Immature natural killer cell (primary cell): ENCODE measurements around the gene COL1A1. TPM values are rescaled to one million over a fixed set of nuclear protein-coding genes. Genes with fewer than 3 reads are reported as not detected.

Source experiments
- DNase-seq, 3 donors: peaks; one replicate each; pipeline ENCODE4 v3.0.0; 2022; ENCODE audit warnings: mixed read lengths in 1 of 3
- H3K27ac Mint-ChIP-seq, 6 donors: one replicate each; pipeline ENCODE4 v1.8.0; 2020; ENCODE audit warnings: mixed read lengths in 6 of 6, mild to moderate bottlenecking in 5 of 6, inconsistent platforms in 4 of 6, moderate library complexity in 3 of 6
- H3K27me3 Mint-ChIP-seq, 3 donors: one replicate each; pipeline ENCODE4 v1.8.0; 2020 to 2021; ENCODE audit warnings: low read depth in 3 of 3, mild to moderate bottlenecking in 3 of 3, mixed read lengths in 3 of 3, moderate library complexity in 3 of 3, inconsistent platforms in 1 of 3
- H3K36me3 Mint-ChIP-seq, 3 donors: one replicate each; pipeline ENCODE4 v1.8.0; 2020; ENCODE audit warnings: mixed read lengths in 3 of 3, inconsistent platforms in 2 of 3, mild to moderate bottlenecking in 2 of 3
- H3K4me1 Mint-ChIP-seq, 2 donors: one replicate each; pipeline ENCODE4 v1.8.0; 2020; ENCODE audit warnings: inconsistent platforms in 2 of 2, mild to moderate bottlenecking in 2 of 2, mixed read lengths in 2 of 2, moderate library complexity in 1 of 2
- H3K4me3 Mint-ChIP-seq, 5 donors: one replicate each; pipeline ENCODE4 v1.8.0; 2020; ENCODE audit warnings: mild to moderate bottlenecking in 5 of 5, mixed read lengths in 5 of 5, inconsistent platforms in 3 of 5, moderate library complexity in 3 of 5
- H3K9me3 Mint-ChIP-seq, 6 donors: one replicate each; pipeline ENCODE4 v1.8.0; 2020; ENCODE audit warnings: mild to moderate bottlenecking in 6 of 6, mixed read lengths in 6 of 6, inconsistent platforms in 4 of 6, moderate library complexity in 3 of 6
- polyA plus RNA-seq, 3 donors: library from polyadenylated mRNA; unstranded; fragments of 300-500 nt; fragmentation: Illumina TruSeq; gene quantifications; one replicate each; pipeline ENCODE4 v1.2.3, GENCODE V29; 2021

The COL1A1 gene
- polyA plus RNA-seq, 3 donors from 2014 or later: not detected

DNA sequence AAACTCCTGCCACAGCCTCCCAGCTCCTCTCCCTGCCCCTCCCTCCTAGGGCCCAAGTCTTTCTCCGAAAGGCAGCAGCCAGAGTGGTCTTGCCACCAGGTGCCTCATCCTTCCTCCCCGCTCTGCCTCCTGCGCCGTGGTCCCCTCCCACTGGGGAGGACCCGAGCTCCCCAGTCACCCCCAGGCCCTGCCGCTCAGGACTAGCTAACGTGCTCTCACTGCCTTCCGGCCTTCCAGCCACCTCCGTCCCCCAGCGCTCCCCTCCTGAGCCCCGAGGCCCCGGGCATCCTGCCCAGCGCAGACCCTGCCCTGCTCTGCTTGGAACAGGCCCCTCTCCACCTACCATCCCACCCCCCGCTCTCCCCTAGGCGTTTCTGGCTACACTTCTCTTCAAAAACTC, 19.4 kb upstream of the COL1A1 start:
- H3K36me3 Mint-ChIP-seq: no peaks in the 10 kb centered on the region
- peaks cover 0 to 7% (median 4%) of the 10 kb centered on the region in 3 donors for H3K27me3 Mint-ChIP-seq
- H3K4me3 Mint-ChIP-seq: no peak overlapping the region
- no peaks in the 10 kb centered on the region for H3K9me3 Mint-ChIP-seq
- DNase-seq: no peak
- H3K27ac Mint-ChIP-seq: no peak overlapping the region
- no peaks in the 10 kb centered on the region for H3K4me1 Mint-ChIP-seq

DNA sequence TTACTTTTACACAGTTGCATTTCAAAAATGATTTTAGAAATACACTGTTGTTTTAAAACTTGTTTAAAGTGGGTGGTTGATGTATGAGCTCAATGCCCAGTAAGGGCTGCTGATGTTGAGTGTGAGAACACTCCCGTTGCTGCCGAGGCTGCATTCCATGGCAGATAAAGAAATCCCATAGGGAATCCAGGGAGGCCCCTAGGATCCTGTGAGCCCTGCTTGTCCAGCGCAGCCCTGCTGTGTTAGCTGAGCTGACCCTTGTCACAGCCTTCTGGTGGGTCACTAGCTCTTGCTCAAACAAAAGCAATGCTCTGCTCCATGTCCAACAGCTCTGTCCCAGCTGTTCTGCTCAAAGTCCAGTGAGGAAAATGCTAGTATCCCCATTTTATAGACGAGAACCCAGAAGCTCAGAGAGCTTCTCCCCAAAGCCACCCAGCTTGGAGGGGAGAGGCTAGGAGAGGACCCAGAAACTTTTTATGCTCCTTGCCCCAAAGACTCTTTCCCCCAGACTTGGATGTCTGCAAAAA, 18.6 kb upstream of the COL1A1 start:
- Mint-ChIP-seq H3K9me3 (no peaks in the 10 kb centered on the region), H3K27me3 (peaks cover 0 to 7% (median 6%) of the 10 kb centered on the region in 3 donors), H3K36me3 (no peaks in the 10 kb centered on the region), H3K4me1 (no peaks in the 10 kb centered on the region), H3K27ac (no peak overlapping the region), H3K4me3 (no peak overlapping the region)
- no peak for DNase-seq

DNA sequence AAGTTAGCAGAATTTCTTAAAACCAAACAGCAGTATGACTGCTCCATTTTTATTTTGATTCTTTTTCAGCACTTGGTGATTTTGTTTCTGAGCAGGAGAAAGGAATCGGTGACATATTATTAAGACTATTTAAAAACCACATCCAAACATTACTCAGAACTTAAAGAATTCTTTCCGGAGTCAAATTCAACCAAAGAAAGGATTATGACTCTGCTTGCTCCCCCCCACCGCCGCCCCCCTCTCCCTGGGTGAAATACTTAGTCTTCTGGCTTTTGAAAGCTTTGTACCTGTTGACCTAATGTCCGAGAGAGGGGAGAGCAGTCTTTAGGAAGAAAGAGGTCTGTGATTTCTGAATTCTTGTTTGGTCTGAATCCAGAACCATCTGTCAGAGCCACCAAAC, 17.9 kb upstream of the COL1A1 start:
- Mint-ChIP-seq H3K27me3 (peaks cover 0 to 11% (median 7%) of the 10 kb centered on the region in 3 donors), H3K4me1 (peaks cover under 1 to 2% of the 10 kb centered on the region in 2 donors)

DNA sequence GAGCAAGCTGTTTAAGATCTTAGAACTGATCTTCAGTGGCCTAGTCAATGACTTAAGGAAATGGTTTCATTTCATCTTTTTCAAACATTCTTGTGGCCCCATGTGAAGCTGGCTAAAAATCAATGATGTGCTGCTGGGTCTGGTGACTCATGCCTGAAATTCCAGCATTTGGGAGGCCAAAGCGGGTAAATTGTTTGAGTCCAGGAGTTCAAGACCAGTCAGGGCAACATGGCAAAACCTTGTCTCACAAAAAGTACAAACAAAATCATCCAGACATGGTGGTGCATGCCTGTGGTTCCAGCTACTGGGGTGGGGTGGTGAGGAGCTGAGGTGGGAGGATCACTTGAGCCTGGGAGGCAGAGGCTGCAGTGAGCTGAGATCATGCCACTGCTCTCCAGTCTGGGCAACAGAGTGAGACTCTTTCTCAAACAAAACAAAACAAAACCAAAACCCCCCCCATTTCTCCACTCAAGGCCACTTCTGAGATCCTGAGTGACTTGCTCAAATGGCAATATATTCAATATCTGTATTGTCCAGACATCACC, 17.4 kb upstream of the COL1A1 start:
- H3K27me3 Mint-ChIP-seq: peaks cover 0 to 11% (median 7%) of the 10 kb centered on the region in 3 donors
- H3K4me1 Mint-ChIP-seq: peaks cover 2 to 7% of the 10 kb centered on the region in 2 donors
- no peak overlapping the region for H3K4me3 Mint-ChIP-seq
- no peaks in the 10 kb centered on the region for H3K36me3 Mint-ChIP-seq
- no peaks in the 10 kb centered on the region for H3K9me3 Mint-ChIP-seq
- no peak for DNase-seq
- no peak overlapping the region for H3K27ac Mint-ChIP-seq

More for the DNA sequence above, 17.9 kb upstream of the COL1A1 start:
- Mint-ChIP-seq H3K36me3 (no peaks in the 10 kb centered on the region), H3K9me3 (no peaks in the 10 kb centered on the region), H3K27ac (no peak overlapping the region), H3K4me3 (no peak overlapping the region)
- DNase-seq: no peak

DNA sequence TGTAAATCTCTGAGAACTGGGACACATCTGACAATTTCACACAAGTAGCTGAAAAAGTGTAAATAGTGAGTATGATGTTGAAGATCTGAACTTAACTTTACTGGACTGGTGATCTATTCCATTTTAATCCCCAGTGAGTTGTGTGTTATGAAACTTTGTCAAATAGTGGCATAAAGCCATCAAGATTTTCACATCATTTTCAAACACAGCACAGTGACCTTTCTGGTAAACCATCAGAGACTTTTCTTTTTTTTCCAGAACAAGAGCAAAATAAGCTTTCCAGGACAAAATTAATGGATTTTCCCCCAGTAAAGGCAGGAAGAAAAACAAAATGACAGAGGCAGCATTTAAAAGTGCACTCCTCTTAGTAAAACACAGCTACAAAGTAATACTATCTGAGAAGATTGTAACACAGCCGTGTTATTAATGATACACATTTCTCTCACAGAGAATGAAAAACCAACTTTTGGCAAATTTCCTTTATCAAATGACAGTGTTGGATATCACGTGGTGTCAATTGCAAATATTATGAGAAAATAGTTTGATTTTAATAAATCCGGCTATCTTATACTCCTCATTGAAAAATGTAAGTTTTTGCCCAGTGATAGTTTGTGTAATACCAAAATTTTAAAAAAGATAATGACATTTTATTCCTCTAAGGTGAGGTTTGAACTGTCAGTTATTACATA, 16.8 kb upstream of the COL1A1 start:
- no peak overlapping the region for H3K27ac Mint-ChIP-seq
- no peaks in the 10 kb centered on the region for H3K9me3 Mint-ChIP-seq
- H3K4me3 Mint-ChIP-seq: no peak overlapping the region
- peaks cover under 1 to 11% (median 7%) of the 10 kb centered on the region in 3 donors for H3K27me3 Mint-ChIP-seq
- H3K4me1 Mint-ChIP-seq: peaks cover 4 to 13% of the 10 kb centered on the region in 2 donors
- DNase-seq: no peak
- no peaks in the 10 kb centered on the region for H3K36me3 Mint-ChIP-seq

DNA sequence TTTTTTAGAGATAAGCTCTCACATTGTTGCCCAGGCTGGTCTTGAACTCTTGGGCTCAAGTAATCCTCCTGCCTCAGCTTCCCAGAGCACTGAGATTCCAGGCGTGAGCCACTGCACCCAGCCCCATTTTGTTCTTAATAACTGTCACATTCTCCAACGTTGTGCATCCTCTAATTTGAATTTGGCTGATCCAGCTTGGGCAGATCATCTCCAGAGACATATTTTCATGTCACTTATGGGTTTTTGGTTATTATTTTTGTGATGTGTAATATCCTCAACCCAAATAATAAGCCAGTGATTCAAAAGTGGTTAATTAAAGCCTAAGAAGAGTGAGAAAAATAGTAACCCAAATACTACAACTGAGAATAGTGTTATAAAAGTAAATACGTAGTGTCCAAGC, 16.2 kb upstream of the COL1A1 start:
- no peak overlapping the region for H3K4me3 Mint-ChIP-seq
- no peak for DNase-seq
- H3K9me3 Mint-ChIP-seq: no peaks in the 10 kb centered on the region
- no peak overlapping the region for H3K27ac Mint-ChIP-seq
- peaks cover 7 to 12% (median 7%) of the 10 kb centered on the region in 3 donors for H3K27me3 Mint-ChIP-seq
- H3K4me1 Mint-ChIP-seq: peaks cover 10 to 20% of the 10 kb centered on the region in 2 donors
- no peaks in the 10 kb centered on the region for H3K36me3 Mint-ChIP-seq

DNA sequence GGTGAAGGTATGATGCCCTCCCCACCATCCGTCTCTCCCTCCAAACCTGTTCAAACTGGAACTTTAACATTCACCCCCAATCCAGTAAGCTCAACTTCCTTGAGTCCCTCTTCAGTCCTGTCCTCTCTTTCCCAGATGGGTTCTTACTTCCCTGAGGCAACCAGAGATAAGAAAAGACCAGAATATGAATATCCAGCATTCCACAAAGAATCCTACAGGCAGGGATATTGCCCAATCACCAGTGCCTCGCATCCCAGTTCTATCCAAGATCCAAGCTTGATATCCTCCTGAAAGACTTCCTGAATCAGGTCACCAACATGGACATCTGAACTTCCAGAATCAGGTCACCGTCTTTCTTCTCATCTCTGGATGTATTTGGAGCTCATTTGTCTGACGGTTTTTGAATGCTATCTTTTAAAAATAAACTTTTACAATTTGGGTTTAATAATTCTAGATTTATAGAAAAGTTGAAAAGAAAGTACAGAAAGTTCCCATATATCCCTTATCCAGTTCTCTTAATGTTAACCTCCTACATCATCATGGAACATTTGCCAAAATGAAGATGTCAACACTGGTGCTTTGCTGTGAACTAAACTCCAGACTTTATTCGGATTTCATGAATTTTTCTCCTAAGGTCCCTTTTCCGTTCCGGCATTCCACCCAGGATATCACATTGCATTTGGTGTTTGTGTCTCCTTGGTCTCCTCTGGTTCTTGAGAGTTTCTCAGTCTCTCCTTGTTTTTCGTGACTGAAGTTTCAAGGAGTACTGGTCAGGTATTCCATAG, 13.7 kb upstream of the COL1A1 start:
- no peaks in the 10 kb centered on the region for H3K36me3 Mint-ChIP-seq
- DNase-seq: no peak
- peak overlapping the region in 1 of 6 donors; percentile 49 for H3K27ac Mint-ChIP-seq
- H3K9me3 Mint-ChIP-seq: no peaks in the 10 kb centered on the region
- peaks cover 9 to 16% (median 11%) of the 10 kb centered on the region in 3 donors for H3K27me3 Mint-ChIP-seq
- peaks cover 15 to 26% of the 10 kb centered on the region in 2 donors for H3K4me1 Mint-ChIP-seq
- H3K4me3 Mint-ChIP-seq: no peak overlapping the region

DNA sequence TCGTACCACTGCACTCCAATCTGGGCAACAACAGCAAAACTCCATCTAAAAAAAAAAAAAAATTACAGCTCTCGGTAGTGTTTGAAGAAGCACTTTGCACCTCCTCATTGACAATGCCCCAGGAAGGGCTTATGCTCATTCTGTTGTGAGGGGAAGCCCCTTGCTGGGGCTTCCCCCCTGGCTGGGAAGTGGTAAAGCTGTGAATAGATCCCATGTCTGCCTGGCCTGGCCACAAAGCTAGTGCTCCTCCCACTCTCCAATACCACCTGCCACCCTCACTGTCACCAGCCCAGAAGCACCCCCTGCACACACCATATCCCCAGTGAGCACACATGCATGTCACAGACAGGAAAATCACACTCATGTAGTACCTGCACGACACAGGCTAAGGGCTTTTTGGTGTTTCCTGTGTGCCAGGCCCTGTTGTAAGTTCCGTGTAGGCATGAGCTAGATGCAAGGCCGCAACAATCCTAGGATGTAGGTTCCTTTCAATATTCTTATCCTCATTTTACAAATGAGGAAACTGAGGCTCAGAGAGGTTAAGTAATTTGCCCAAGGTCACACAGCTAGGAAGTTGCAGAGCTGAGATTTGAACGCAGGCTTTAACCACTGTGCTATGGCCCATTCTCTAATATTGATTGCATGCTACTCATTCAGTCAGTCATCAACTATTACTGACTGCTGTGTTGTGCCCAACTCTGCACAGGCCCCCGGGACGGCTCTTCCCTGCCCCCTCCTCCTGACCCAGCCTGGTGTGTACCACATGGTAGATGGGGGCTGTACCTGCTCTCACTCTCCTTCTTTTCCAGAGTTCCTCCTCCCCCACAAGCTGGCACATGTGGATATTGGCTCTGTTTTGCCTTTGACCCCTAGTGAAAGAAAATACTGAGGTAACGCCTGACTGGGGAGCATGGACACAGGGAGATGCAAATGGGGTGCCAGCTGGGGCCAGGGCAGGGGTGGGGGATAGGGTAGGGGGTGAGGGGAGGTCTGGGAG, 11.9 kb upstream of the COL1A1 start:
- Mint-ChIP-seq H3K9me3 (no peaks in the 10 kb centered on the region), H3K27ac (peak overlapping the region in 4 of 6 donors; percentile 2 to 43 (median 32)), H3K27me3 (peaks cover 14 to 24% (median 15%) of the 10 kb centered on the region in 3 donors), H3K36me3 (no peaks in the 10 kb centered on the region), H3K4me1 (peaks cover 15 to 26% of the 10 kb centered on the region in 2 donors), H3K4me3 (peak overlapping the region in 3 of 5 donors; percentile 1 to 58 (median 27))
- peak; percentile 67 to 77 (median 76) for DNase-seq

DNA sequence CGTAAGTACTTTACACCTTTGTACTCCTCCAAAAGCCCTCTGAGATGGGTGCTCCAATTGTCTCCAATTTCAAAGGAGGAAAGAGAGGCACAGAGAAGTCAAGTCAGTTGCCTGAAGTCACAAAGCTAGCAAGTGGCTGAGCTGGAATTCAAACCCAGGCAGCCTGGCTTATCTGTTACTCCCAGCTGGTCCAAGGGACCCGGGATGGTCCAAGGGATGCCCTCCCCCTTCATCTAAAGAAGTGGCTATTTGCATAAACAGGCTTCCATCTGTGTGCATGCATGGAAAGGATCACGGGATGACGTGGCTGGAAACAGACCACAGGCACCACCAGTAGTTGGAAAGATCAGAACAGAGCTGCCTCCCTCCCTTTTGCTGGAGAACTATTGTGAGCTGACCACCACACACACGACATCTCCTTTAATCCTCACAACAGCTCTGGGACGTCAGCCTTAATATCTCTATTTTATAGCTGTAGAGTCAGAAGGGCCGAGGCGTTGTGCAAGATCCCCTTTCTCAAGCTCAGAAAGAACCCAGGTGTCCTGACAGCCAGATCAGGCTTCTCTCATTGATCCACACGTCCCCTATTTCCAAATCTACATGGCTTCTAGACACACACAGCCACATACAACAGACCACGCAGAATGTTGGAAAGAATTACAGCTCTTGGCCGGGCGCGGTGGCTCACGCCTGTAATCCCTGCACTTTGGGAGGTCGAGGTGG, 10.9 kb upstream of the COL1A1 start:
- Mint-ChIP-seq H3K4me1 (peaks cover 15 to 26% of the 10 kb centered on the region in 2 donors), H3K27me3 (peaks cover 13 to 26% (median 16%) of the 10 kb centered on the region in 3 donors), H3K36me3 (no peaks in the 10 kb centered on the region), H3K9me3 (no peaks in the 10 kb centered on the region), H3K4me3 (peak overlapping the region in 1 of 5 donors; percentile 18), H3K27ac (peak overlapping the region in 1 of 6 donors; percentile 22)
- no peak for DNase-seq

DNA sequence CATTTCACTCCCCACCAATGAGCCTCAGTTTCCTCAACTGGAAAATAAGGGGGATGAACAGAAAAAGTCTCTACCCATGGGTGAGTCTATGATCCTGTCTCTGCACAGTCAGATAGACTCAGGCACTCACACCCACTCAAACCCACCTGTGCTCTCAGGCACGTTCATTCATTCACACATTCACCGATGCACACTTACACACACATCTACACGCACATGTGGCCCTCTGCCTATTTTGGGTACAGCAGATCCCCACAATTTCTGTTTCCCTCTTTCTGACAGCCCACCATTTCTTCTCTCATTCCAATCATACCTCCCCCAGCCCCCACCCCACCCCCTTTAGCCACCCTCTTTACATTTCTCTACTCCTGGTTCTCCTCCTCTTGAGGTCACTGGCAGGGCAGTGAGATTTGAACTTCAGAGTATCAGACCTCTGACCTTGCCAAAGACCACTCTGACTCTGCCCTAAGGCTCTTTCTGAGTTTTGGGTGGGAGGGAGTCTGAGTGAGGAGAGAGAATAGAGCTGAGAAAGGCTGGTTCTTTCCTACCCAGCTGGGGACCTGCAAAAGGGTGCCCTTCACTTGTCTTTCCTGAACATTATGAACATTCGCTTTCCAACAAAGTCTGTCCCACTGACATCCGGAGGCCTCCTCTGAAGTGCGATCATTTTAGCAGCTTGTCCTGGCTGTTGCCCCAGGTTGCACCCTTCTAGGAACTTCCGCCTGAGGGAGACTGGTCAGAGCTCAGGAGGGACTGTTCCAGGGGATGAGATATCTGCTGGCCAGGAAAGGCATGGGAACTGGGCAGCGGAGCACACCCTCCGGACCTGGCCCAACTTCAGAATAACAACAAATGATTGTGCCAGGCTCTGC, 10.1 kb upstream of the COL1A1 start:
- Mint-ChIP-seq H3K4me1 (peaks cover 15 to 26% of the 10 kb centered on the region in 2 donors), H3K27ac (peak overlapping the region in 2 of 6 donors; percentile 11 to 40), H3K27me3 (peaks cover 8 to 31% (median 16%) of the 10 kb centered on the region in 3 donors)

DNA sequence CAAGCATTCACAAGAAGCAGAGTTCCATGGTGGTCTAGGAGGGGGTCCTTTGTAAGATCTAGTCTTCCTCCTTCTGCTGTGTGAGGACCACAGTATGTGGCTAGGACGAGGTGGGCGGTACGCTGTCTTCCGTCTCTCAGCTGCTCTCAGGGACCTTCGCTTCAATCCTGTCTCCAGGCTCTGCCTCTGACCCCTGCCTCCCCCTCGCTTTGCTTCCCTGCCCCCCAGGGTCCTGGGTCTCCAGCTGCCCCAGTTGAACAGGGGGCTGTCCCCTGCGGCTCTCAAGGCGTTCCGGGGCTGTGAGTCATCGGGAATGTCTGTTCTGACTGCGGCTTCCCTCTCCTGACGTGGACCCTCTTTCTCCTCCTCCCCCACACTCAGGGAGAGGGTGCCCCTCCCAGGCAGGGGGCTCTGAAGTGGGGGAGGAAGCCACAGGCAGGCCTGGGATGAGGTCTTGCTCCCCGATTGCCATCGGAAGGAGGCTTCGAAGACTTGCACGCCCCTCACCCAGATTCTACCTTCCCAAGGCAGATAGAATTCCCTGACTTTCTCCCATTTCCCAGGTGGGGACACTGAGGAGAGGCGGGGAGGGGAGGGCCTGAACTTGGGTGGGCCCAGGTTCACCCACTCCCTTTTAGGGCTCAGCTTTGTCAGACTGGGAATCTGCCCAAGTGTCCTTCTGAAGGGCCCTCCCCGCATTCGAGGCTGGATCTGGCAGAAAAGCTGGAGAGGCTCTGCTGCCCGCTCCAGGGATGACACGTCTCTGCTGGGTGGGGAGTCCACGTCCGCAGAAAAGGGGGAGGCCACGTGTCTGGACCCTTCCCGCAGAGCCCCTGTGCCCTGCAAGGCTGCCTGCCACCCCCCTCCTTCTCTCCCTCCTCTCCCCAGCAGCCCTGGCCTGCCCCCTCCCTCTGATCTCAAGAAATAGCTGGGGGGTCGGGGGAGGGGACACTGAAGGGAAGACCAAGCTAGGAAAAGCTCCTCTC, 9.1 kb upstream of the COL1A1 start:
- Mint-ChIP-seq H3K36me3 (no peaks in the 10 kb centered on the region), H3K4me1 (peaks cover 15 to 26% of the 10 kb centered on the region in 2 donors), H3K27ac (no peak overlapping the region), H3K4me3 (no peak overlapping the region), H3K27me3 (peaks cover 11 to 33% (median 19%) of the 10 kb centered on the region in 3 donors), H3K9me3 (no peaks in the 10 kb centered on the region)
- no peak for DNase-seq

More for the DNA sequence above, 10.1 kb upstream of the COL1A1 start:
- H3K36me3 Mint-ChIP-seq: no peaks in the 10 kb centered on the region
- no peak overlapping the region for H3K4me3 Mint-ChIP-seq
- DNase-seq: no peak
- H3K9me3 Mint-ChIP-seq: no peaks in the 10 kb centered on the region
